Endothelial cell of umbilical vein (primary cell): ENCODE measurements around the gene GORASP1. TPM values are rescaled to one million over a fixed set of nuclear protein-coding genes. Genes with fewer than 3 reads are reported as not detected.

Experiments used
- BruUV-seq: library from RNA; stranded (reverse); fragments of 400-500 nt; replicated peaks from 2 replicates; lab custom pipeline; 2021; lab: Mats Ljungman, UMichigan
- CTCF ChIA-PET: fragments of 300-600, 350-600 bp; sonication (Branson Sonifier 250); formaldehyde crosslinking; loops from one replicate; lab custom pipeline; 2021; ENCODE audit warnings: antibody characterized with exemption, inconsistent platforms; lab: Charles Lee
- POLR2A ChIA-PET: fragments of 300-600, 350-600 bp; sonication (Branson Sonifier 250); formaldehyde crosslinking; loops from one replicate; lab custom pipeline; 2021; ENCODE audit warnings: antibody characterized with exemption, inconsistent platforms; lab: Charles Lee
- DNase-seq: peaks from one replicate; pipeline ENCODE4 v3.0.0-alpha.2; 2011; ENCODE audit warnings: low read depth, low spot score
- FAIRE-seq: peaks from 2 replicates; lab custom pipeline; 2011; peaks lifted over from hg19 to GRCh38; lab: Jason Lieb, UNC
- H2AFZ ChIP-seq: 2 replicates; pipeline ENCODE4 v1.6.0; 2012; ENCODE audit warnings: low read depth, low read length, control low read depth, inconsistent platforms
- H3K27ac ChIP-seq: 2 replicates; pipeline ENCODE4 v1.5.1; 2011; ENCODE audit warnings: low read depth, mild to moderate bottlenecking, control low read depth, low read length, moderate library complexity; ENCODE audit not compliant: insufficient read depth
- H3K27me3 ChIP-seq, 2 experiments: 2 replicates each; pipeline versions ENCODE4 v1.6.0 to v1.6.1; 2011; ENCODE audit warnings: low read length in 2 of 2, mixed read lengths in 1 of 2; ENCODE audit not compliant: control insufficient read depth in 2 of 2, insufficient read depth in 2 of 2
- H3K36me3 ChIP-seq, 2 experiments: 2 replicates in 1 of 2; 3 replicates in 1 of 2; pipeline ENCODE4 v1.5.1; 2011; ENCODE audit warnings: low read length in 2 of 2, mild to moderate bottlenecking in 1 of 2, moderate library complexity in 1 of 2; ENCODE audit not compliant: control insufficient read depth in 2 of 2, insufficient read depth in 2 of 2; ENCODE audit errors: extremely low read depth in 1 of 2
- H3K4me1 ChIP-seq: 3 replicates; pipeline ENCODE4 v1.5.1; 2011; ENCODE audit warnings: mild to moderate bottlenecking, low read length; ENCODE audit not compliant: control insufficient read depth, insufficient read depth; ENCODE audit errors: extremely low read depth
- H3K4me2 ChIP-seq: 2 replicates; pipeline ENCODE4 v1.6.1; 2011; ENCODE audit warnings: low read length, control low read depth, mixed read lengths; ENCODE audit not compliant: insufficient read depth
- H3K4me3 ChIP-seq, 3 experiments: fragments of 200-600 bp in 1 of 3; sonication (generic), shearing (Covaris generic) in 1 of 3; replicated peaks in 1 of 3; 2 replicates each; pipeline ENCODE4 v1.5.1; 2011 to 2016; ENCODE audit warnings: control low read depth in 3 of 3, low read length in 3 of 3, mild to moderate bottlenecking in 2 of 3, inconsistent platforms in 1 of 3, low read depth in 1 of 3, moderate library complexity in 1 of 3; ENCODE audit not compliant: insufficient read depth in 1 of 3
- H3K79me2 ChIP-seq: 2 replicates; pipeline ENCODE4 v1.6.0; 2012; ENCODE audit warnings: low read length, inconsistent platforms; ENCODE audit not compliant: control insufficient read depth, insufficient read depth
- H3K9ac ChIP-seq: replicated peaks from 2 replicates; pipeline ENCODE3; 2011; ENCODE audit warnings: low read length, control low read depth; ENCODE audit not compliant: insufficient read depth; ENCODE audit errors: extremely low read depth
- H3K9me1 ChIP-seq: replicated peaks from 3 replicates; pipeline ENCODE4 v1.6.0; 2011; ENCODE audit warnings: mild to moderate bottlenecking, low read length; ENCODE audit not compliant: control insufficient read depth, insufficient read depth; ENCODE audit errors: extremely low read depth
- H3K9me3 ChIP-seq: replicated peaks from 2 replicates; pipeline ENCODE4 v1.5.1; 2012; ENCODE audit warnings: low read length, inconsistent platforms; ENCODE audit not compliant: control insufficient read depth, insufficient read depth
- H4K20me1 ChIP-seq: replicated peaks from 2 replicates; pipeline ENCODE3; 2011; ENCODE audit warnings: mild to moderate bottlenecking, low read length; ENCODE audit not compliant: control insufficient read depth, insufficient read depth; ENCODE audit errors: extremely low read depth
- CTCF ChIP-seq, 2 donors: IDR thresholded peaks; 1 replicate in 1 of 2; 2 replicates in 1 of 2; pipeline ENCODE4 v1.5.1; 2011; ENCODE audit warnings: low read length in 2 of 2, mild to moderate bottlenecking in 2 of 2, moderate library complexity in 2 of 2, control low read depth in 1 of 2, inconsistent platforms in 1 of 2, low read depth in 1 of 2; ENCODE audit not compliant: insufficient read depth in 1 of 2; ENCODE audit errors: extremely low read depth in 1 of 2
- EZH2 ChIP-seq: IDR thresholded peaks from 2 replicates; pipeline ENCODE4 v1.6.1; 2012; ENCODE audit warnings: borderline replicate concordance, low read depth, mild to moderate bottlenecking, moderate library complexity, low read length, inconsistent platforms; ENCODE audit not compliant: severe bottlenecking
- FOS ChIP-seq: IDR thresholded peaks from 2 replicates; pipeline ENCODE4 v1.6.1; 2011; ENCODE audit warnings: mild to moderate bottlenecking, low read length, moderate library complexity, borderline replicate concordance; ENCODE audit not compliant: insufficient read depth
- GATA2 ChIP-seq: IDR thresholded peaks from 2 replicates; pipeline ENCODE4 v1.7.0; 2011; ENCODE audit warnings: low read depth, mild to moderate bottlenecking, moderate library complexity, mixed read lengths, low read length; ENCODE audit not compliant: insufficient read length, insufficient read depth
- JUN ChIP-seq: IDR thresholded peaks from 2 replicates; pipeline ENCODE4 v1.6.1; 2011; ENCODE audit warnings: borderline replicate concordance, low read depth; ENCODE audit not compliant: insufficient read length, insufficient read depth
- MAX ChIP-seq: IDR thresholded peaks from 2 replicates; pipeline ENCODE4 v1.6.1; 2011; ENCODE audit not compliant: insufficient read depth, insufficient read length
- MYC ChIP-seq: IDR thresholded peaks from one replicate; pipeline ENCODE4 v1.6.1; 2011; ENCODE audit warnings: mild to moderate bottlenecking, low read depth, low read length
- POLR2A ChIP-seq: IDR thresholded peaks from 2 replicates; pipeline ENCODE4 v1.6.1; 2012; ENCODE audit warnings: low read depth, mild to moderate bottlenecking, control low read depth, low read length
- POLR2AphosphoS5 ChIP-seq: IDR thresholded peaks from 2 replicates; pipeline ENCODE4 v1.6.1; 2012; ENCODE audit warnings: low read depth, mild to moderate bottlenecking, control low read depth, low read length, moderate library complexity; ENCODE audit not compliant: insufficient read depth
- dilution Hi-C: fragments of 300-500 bp; cut with MboI; formaldehyde crosslinking; loops from one replicate; pipeline ENCODE4 v1.15.0; 2019; ENCODE audit warnings: low sequenced_read_pairs; ENCODE audit not compliant: extremely low pct_ligation_motif_present
- intact Hi-C: fragments of 100-400 bp; cut with micrococcal nuclease; formaldehyde crosslinking; loops from one replicate; pipeline ENCODE4 v1.10.0; 2022
- polyA plus RNA-seq, 4 experiments: library from polyadenylated mRNA; depleted of rRNA in 3 of 4; stranded (reverse) in 3 of 4; unstranded in 1 of 4; fragments of >200 nt; gene quantifications; 2 replicates each; pipeline versions ENCODE4 v1.2.1 to v1.2.3, GENCODE V29; 2011 to 2012; ENCODE audit warnings: missing spikeins in 1 of 4
- total RNA-seq: library from RNA; stranded (reverse); gene quantifications from 2 replicates; pipeline ENCODE4 v1.2.3, GENCODE V29; 2021

Gene GORASP1
- total and polyA plus RNA-seq, 2 donors (not counting 3 experiments of a cell fraction or from before 2014, with no cell fraction given): 62.5 to 68.0 TPM

- no peaks in the 10 kb centered on the region for H4K20me1 ChIP-seq
- no peak overlapping the region for H2AFZ ChIP-seq
- no peaks in the 10 kb centered on the region for H3K27me3 ChIP-seq
- H3K79me2 ChIP-seq: peaks cover 6% of the 10 kb centered on the region
- intact Hi-C loops: no loop called here
- TF ChIP-seq FOS (no peak), JUN (no peak), MYC (no peak), EZH2 (no peak), POLR2AphosphoS5 (no peak), MAX (no peak), POLR2A (no peak), GATA2 (no peak), CTCF (IDR thresholded peaks at IDR 0.05; ENCODE audit: extremely low read depth in 1 of 2, insufficient read depth in 1 of 2, low read depth in 1 of 2, low read length in 2 of 2) (no peak)
- peaks cover 0 to 3% of the 10 kb centered on the region in 2 experiments for H3K36me3 ChIP-seq
- no peak for FAIRE-seq
- H3K4me1 ChIP-seq: peaks cover 11% of the 10 kb centered on the region
- CTCF ChIA-PET: interaction anchor here (1.2 to 2.2 kb wide), 3 partner anchors 10 to 152 kb away, joined by 3 to 7 read pairs (median 4); no protein-coding TSS in a partner anchor
- BruUV-seq: no TSS peak
- H3K4me3 ChIP-seq: no peak overlapping the region
- no peaks in the 10 kb centered on the region for H3K9me3 ChIP-seq
- dilution Hi-C loops: no loop called here
- no peaks in the 10 kb centered on the region for H3K9me1 ChIP-seq
- no peak overlapping the region for H3K9ac ChIP-seq
- DNase-seq: no peak
- POLR2A ChIA-PET: no interaction called here
- H3K27ac ChIP-seq: no peak overlapping the region
- no peak overlapping the region for H3K4me2 ChIP-seq
These were observed 29.4 kb upstream of the GORASP1 start for GRCh38 chr3:39136533-39137434.
